Cardiac muscle cell (in vitro differentiated cells and primary cell): Measurements from ENCODE around the gene LYPD1. TPM values are rescaled to one million over a fixed set of nuclear protein-coding genes. Genes with fewer than 3 reads are reported as not detected.

Experiments used
- DNase-seq, 2 donors: peaks; one replicate each; pipeline versions ENCODE4 v3.0.0 to v3.0.0-alpha.2; 2010 to 2017; ENCODE audit warnings: low read depth in 1 of 2, low spot score in 1 of 2
- H3K27ac ChIP-seq: fragments of 200-600 bp; sonication (generic); 2 replicates; pipeline ENCODE4 v1.5.1; 2016
- H3K27me3 ChIP-seq: fragments of 200-600 bp; sonication (generic); 2 replicates; pipeline ENCODE4 v1.6.0; 2016; ENCODE audit warnings: control low read depth
- H3K36me3 ChIP-seq: fragments of 200-600 bp; sonication (generic); 2 replicates; pipeline ENCODE4 v1.5.1; 2016; ENCODE audit warnings: control low read depth
- H3K4me1 ChIP-seq: fragments of 200-600 bp; sonication (generic); 2 replicates; pipeline ENCODE4 v1.8.1; 2017; ENCODE audit warnings: low read depth, mild to moderate bottlenecking, mixed run types
- H3K4me3 ChIP-seq: fragments of 200-600 bp; sonication (generic); 2 replicates; pipeline ENCODE4 v1.5.1; 2016; ENCODE audit warnings: mild to moderate bottlenecking
- H3K9me3 ChIP-seq: fragments of 200-600 bp; sonication (generic); 2 replicates; pipeline ENCODE4 v1.5.1; 2017; ENCODE audit warnings: low read depth, mild to moderate bottlenecking, control low read depth
- polyA plus RNA-seq: library from polyadenylated mRNA; unstranded; fragments of >200 nt; fragmentation: Nextera tagmentation; extraction: Ambion mirVana; gene quantifications from 2 replicates; pipeline ENCODE4 v1.2.1, GENCODE V29; 2016
- total RNA-seq: library from RNA; depleted of rRNA; stranded (reverse); fragments of >200 nt; gene quantifications from 2 replicates; pipeline ENCODE4 v1.2.3, GENCODE V29; 2016
- TF ChIP-seq, protein P1 (sequence below): IDR thresholded peaks from 2 replicates; pipeline ENCODE4 v1.5.1; 2012; ENCODE audit warnings: low read depth, mild to moderate bottlenecking, low read length

The LYPD1 gene
- total RNA-seq = 2.3 and 2.7 TPM in 2 replicates
- 2.4 and 4.1 TPM in 2 replicates for polyA plus RNA-seq

DNA sequence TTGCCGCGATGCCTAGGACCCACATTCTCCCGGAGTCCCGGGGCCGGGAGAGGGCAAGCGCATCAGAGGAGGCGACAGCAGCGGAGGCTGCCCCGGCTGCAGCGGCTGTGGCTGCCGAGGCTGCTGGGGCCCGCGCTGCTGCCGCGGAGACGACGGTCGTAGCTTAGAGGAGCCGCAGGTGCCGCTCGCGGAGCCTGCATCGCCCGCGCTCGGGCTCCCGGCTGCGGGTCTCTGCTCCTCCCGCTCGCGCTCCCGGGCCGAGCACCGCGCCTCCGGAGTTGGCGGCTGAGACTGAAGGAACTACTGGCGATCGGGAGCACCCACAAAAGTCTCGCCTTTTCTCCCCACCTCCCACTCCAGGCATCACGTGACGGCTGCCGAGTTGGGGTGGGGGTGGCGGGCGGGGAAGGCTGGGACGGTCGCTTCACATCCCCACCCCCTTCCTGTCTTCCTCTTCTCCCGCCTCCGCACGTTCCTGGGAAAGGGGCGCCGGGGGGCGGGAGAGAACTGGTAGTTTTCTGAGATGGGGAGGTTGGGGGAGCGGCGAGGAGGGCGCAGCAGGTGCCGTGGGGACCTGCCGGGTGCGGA, at the start of gene LYPD1:
Gene LYPD1 (minus strand): TSS at position 298 of the 588 bp plus-strand sequence. CDS start 273 bp downstream, at position 25.
- peak within 1 kb of the TSS; percentile 46 for H3K4me3 ChIP-seq
- H3K27ac ChIP-seq = no peak within 1 kb of the TSS
- DNase-seq = peak in 1 of 2 donors; percentile 67
- H3K4me1 ChIP-seq = no peaks in the 10 kb centered on the region
- H3K27me3 ChIP-seq = peaks cover 99% of the 10 kb centered on the region
- H3K36me3 ChIP-seq = no peaks in the 10 kb centered on the region
- no peaks in the 10 kb centered on the region for H3K9me3 ChIP-seq
- TF ChIP-seq, protein P1, sequence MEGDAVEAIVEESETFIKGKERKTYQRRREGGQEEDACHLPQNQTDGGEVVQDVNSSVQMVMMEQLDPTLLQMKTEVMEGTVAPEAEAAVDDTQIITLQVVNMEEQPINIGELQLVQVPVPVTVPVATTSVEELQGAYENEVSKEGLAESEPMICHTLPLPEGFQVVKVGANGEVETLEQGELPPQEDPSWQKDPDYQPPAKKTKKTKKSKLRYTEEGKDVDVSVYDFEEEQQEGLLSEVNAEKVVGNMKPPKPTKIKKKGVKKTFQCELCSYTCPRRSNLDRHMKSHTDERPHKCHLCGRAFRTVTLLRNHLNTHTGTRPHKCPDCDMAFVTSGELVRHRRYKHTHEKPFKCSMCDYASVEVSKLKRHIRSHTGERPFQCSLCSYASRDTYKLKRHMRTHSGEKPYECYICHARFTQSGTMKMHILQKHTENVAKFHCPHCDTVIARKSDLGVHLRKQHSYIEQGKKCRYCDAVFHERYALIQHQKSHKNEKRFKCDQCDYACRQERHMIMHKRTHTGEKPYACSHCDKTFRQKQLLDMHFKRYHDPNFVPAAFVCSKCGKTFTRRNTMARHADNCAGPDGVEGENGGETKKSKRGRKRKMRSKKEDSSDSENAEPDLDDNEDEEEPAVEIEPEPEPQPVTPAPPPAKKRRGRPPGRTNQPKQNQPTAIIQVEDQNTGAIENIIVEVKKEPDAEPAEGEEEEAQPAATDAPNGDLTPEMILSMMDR = no peak

- TF ChIP-seq, protein P1 = no peak
- Histone ChIP-seq H3K4me3 (no peak overlapping the region), H3K36me3 (no peaks in the 10 kb centered on the region), H3K27me3 (no peaks in the 10 kb centered on the region), H3K9me3 (no peaks in the 10 kb centered on the region), H3K4me1 (no peaks in the 10 kb centered on the region), H3K27ac (no peak overlapping the region)
- no peak for DNase-seq
Observed at GRCh38 chr2:132719480-132719879, 49.5 kb upstream of the LYPD1 start.

DNA sequence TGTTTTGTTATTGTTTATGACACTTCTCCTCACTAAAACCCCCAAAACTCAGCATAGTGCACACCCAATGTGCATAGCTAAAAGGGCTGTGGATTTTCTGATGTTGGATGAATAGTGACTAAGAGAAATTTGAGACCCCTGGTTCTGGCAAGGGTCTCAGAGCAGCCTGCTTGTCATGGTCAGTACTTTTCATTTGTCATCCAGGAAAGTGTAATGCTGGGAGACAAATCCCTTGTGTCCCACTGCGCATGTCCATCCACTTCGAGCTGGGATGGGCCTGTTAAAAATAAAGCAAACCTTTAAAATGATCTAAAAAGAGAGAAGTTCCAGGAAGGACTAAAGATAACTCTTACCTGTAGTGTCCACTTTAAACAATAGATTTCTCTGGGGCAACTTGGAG, 46.9 kb upstream of the LYPD1 start:
- no peak for DNase-seq
- Histone ChIP-seq H3K4me3 (no peak overlapping the region), H3K36me3 (no peaks in the 10 kb centered on the region), H3K9me3 (no peaks in the 10 kb centered on the region), H3K27ac (no peak overlapping the region), H3K27me3 (no peaks in the 10 kb centered on the region), H3K4me1 (no peaks in the 10 kb centered on the region)
- TF ChIP-seq, protein P1 = no peak

DNA sequence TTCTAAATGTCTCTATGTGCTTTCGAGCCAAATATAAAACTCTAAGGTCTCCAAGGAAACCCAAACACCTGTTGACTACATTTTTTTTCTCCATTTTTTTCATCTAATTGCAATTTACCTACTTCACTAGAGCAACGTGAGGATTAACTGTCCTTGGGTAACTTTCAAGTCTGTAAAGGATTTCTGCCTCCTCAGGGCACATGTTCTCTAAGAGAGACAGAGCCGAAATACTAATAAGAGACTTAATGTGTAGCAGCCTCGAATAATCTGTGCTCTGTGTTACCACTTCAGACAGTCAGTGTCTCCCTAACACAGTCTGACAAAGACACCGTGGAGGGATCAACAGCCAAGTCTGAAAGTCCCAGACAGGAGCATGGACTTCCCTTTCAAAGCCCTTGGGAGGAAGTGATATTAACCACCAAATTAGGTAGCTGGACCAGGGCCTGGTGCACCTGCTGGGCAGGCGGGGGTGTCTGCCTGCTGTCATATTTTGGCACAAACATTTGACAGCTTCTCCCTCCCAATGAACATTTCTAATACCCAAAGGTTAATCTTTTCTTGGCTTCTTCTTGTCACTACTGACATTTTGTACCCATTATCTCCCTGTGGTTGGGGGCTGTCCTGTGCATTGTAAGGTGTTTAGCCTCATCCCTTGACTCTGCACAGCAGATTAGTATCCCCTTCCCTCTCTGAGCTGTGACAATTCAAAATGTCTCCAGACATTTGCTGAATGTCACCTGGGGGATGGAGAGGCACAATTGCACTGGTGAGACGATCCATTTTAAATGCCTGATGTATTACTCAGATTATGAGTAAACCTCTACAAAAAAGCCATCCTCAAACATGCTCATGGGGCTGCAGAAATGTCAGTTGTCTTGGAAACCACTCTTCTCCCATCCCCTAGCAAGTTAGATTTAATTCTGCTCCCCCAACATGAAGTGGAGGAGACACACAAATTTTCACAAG, 45.7 kb upstream of the LYPD1 start:
- DNase-seq = no peak
- Histone ChIP-seq H3K4me1 (no peaks in the 10 kb centered on the region), H3K9me3 (no peaks in the 10 kb centered on the region), H3K4me3 (no peak overlapping the region), H3K36me3 (no peaks in the 10 kb centered on the region), H3K27ac (no peak overlapping the region), H3K27me3 (no peaks in the 10 kb centered on the region)
- TF ChIP-seq, protein P1 = no peak

DNA sequence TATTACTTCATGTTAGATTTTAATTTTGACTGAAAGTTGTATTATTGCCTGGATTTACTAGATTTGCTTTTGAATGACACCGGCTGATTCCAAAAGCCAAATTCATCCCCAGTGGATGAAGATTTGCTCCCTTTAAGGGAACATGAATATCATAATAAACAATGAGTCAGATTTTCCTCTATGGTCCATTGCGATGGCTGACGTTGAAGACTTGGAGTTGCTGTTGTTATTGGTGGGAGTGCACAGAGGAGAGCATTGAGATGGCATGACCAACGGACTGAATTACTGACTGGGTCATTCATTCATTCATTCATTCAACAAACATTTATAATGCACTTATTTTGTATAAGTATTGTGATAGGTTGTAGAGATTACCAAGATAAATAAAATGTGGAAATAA, 33.4 kb upstream of the LYPD1 start:
- H3K27ac ChIP-seq = no peak overlapping the region
- H3K9me3 ChIP-seq = no peaks in the 10 kb centered on the region
- no peaks in the 10 kb centered on the region for H3K4me1 ChIP-seq
- TF ChIP-seq, protein P1 = no peak
- no peaks in the 10 kb centered on the region for H3K36me3 ChIP-seq
- H3K27me3 ChIP-seq = no peaks in the 10 kb centered on the region
- DNase-seq = no peak
- H3K4me3 ChIP-seq = no peak overlapping the region
